ENCODE measurements around the gene TRAM2. TPM values are rescaled to one million over a fixed set of nuclear protein-coding genes. Genes with fewer than 3 reads are reported as not detected.

TRAM2 gene
- total RNA-seq, 6 experiments from 2014 or later = 191 to 235 (median 215) TPM

DNA sequence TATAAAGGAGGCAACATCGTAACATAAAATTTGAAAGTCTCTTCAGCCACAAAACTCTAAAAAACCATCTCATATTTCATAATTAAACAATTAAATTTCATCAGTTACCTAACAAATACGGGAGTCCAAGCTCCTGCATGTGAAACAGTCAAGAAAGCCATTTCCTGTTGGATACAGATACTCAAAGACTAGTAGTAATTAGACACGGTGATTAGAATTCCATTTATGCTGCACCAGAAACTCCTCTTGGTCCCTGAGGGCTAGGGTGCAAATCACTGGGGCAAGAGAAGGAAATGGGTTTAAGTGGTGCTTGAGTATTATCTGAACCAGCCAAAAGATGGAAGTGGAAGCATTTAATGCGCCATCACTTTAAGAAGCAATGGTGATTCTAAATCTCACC lies 27.4 kb downstream of the TRAM2 start:
- DNase-seq = no peak
- peaks cover 98% of the 10 kb centered on the region for H3K4me1 Mint-ChIP-seq (ENCODE audit: low read depth)

GRCh38 chr6:52548999-52549398 lies 27.9 kb downstream of the TRAM2 start:
- H3K4me3 Mint-ChIP-seq = no peak overlapping the region
- TF ChIP-seq CTCF (IDR thresholded peaks at IDR 0.05) = no peak
- H3K36me3 Mint-ChIP-seq (ENCODE audit: low read depth) = peaks cover 61% of the 10 kb centered on the region
- H3K27me3 Mint-ChIP-seq (ENCODE audit: insufficient read depth) = peaks cover 4% of the 10 kb centered on the region; the same call in 1 of the 2 replicates
- no peaks in the 10 kb centered on the region for H3K9me3 Mint-ChIP-seq
- peak overlapping the region; percentile 95 for H3K27ac Mint-ChIP-seq
- H3K4me1 Mint-ChIP-seq (ENCODE audit: low read depth) = peaks cover 100% of the 10 kb centered on the region
- no peak for DNase-seq

More for the DNA sequence above, 27.4 kb downstream of the TRAM2 start:
- Mint-ChIP-seq H3K36me3 (ENCODE audit: low read depth) (peaks cover 57% of the 10 kb centered on the region), H3K4me3 (peak overlapping the region; percentile 34; the same call in 1 of the 2 replicates), H3K9me3 (no peaks in the 10 kb centered on the region), H3K27me3 (ENCODE audit: insufficient read depth) (peaks cover 4% of the 10 kb centered on the region; the same call in 1 of the 2 replicates), H3K27ac (peak overlapping the region; percentile 64)
- TF ChIP-seq CTCF (IDR thresholded peaks at IDR 0.05) = no peak

GRCh38 chr6:52548353-52548713 lies 28.5 kb downstream of the TRAM2 start:
- peaks cover 100% of the 10 kb centered on the region for H3K4me1 Mint-ChIP-seq (ENCODE audit: low read depth)
- no peak for TF ChIP-seq CTCF (IDR thresholded peaks at IDR 0.05)
- no peaks in the 10 kb centered on the region for H3K9me3 Mint-ChIP-seq
- peaks cover 4% of the 10 kb centered on the region; the same call in 1 of the 2 replicates for H3K27me3 Mint-ChIP-seq (ENCODE audit: insufficient read depth)
- H3K27ac Mint-ChIP-seq = peak overlapping the region; percentile 95
- no peak for DNase-seq
- peak overlapping the region; percentile 3; the same call in 1 of the 2 replicates for H3K4me3 Mint-ChIP-seq
- peaks cover 57% of the 10 kb centered on the region for H3K36me3 Mint-ChIP-seq (ENCODE audit: low read depth)

GRCh38 chr6:52547647-52548352 lies 29.1 kb downstream of the TRAM2 start:
- Mint-ChIP-seq H3K36me3 (ENCODE audit: low read depth) (peaks cover 60% of the 10 kb centered on the region), H3K9me3 (no peaks in the 10 kb centered on the region), H3K27me3 (ENCODE audit: insufficient read depth) (peaks cover 4% of the 10 kb centered on the region; the same call in 1 of the 2 replicates), H3K27ac (peak overlapping the region; percentile 95), H3K4me3 (peak overlapping the region; percentile 82), H3K4me1 (ENCODE audit: low read depth) (peaks cover 100% of the 10 kb centered on the region)
- DNase-seq = peak; percentile 32
- TF ChIP-seq CTCF (IDR thresholded peaks at IDR 0.05) = no peak

DNA sequence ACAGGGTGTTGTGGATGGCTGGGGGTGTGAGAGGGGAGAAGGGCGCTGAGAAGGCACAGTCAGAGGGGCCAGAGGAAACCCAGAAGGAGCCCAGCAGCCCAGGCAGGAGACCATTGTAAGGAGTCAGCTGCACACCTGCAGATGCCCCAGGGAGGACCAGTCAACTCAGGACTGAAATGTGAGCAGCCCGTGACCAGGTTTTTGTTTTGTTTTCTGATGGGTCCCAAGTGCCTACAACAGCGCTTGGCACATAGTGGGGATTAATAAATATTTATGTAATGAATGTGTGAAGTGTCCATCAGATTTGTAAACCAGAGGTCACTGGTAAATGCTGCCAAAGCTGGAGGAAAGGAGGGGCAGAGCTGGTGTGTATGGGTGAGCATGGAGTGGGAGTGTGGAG lies 30.2 kb downstream of the TRAM2 start:
- no peaks in the 10 kb centered on the region for H3K9me3 Mint-ChIP-seq
- peaks cover 60% of the 10 kb centered on the region for H3K36me3 Mint-ChIP-seq (ENCODE audit: low read depth)
- no peak for DNase-seq
- no peak for TF ChIP-seq CTCF (IDR thresholded peaks at IDR 0.05)
- H3K27ac Mint-ChIP-seq = peak overlapping the region; percentile 95
- peaks cover 4% of the 10 kb centered on the region; the same call in 1 of the 2 replicates for H3K27me3 Mint-ChIP-seq (ENCODE audit: insufficient read depth)
- H3K4me1 Mint-ChIP-seq (ENCODE audit: low read depth) = peaks cover 100% of the 10 kb centered on the region
- peak overlapping the region; percentile 82 for H3K4me3 Mint-ChIP-seq

All from HFFc6 (cell line).